IMR-90 (cell line): ENCODE results near the gene ZNG1A. TPM values are rescaled to one million over a fixed set of nuclear protein-coding genes. Genes with fewer than 3 reads are reported as not detected.

Experiments used
- ATAC-seq: fragments of 200-7000 bp; cut with Tn5 transposase; 2 replicates; pipeline ENCODE4 v1.9.1; 2020; ENCODE audit warnings: low read depth, mild to moderate bottlenecking, moderate library complexity
- BruUV-seq: library from RNA; stranded (reverse); fragments of 400-500 nt; replicated peaks from 2 replicates; lab custom pipeline; 2021; lab: Mats Ljungman, UMichigan
- CTCF ChIA-PET: fragments of 300-600 bp; formaldehyde crosslinking; extraction: SDS; loops from one replicate; lab custom pipeline; 2021; ENCODE audit warnings: antibody characterized with exemption; lab: Yijun Ruan, JAX
- POLR2A ChIA-PET: fragments of 300-600 bp; sonication (Branson Sonifier 250); formaldehyde crosslinking; loops from one replicate; lab custom pipeline; 2022; ENCODE audit warnings: antibody characterized with exemption; ENCODE audit not compliant: unreplicated experiment; lab: Charles Lee
- DNase-seq: peaks from one replicate; pipeline ENCODE4 v3.0.0; 2013
- H2AFZ ChIP-seq: replicated peaks from 2 replicates; pipeline ENCODE3; 2013; ENCODE audit warnings: low read length, mild to moderate bottlenecking; ENCODE audit not compliant: poor library complexity
- H2AK5ac ChIP-seq: 2 replicates; pipeline ENCODE4 v1.6.1; 2013; ENCODE audit warnings: low read depth, low read length, inconsistent platforms
- H2AK9ac ChIP-seq: replicated peaks from 2 replicates; pipeline ENCODE3; 2013; ENCODE audit warnings: mild to moderate bottlenecking, low read depth, low read length, moderate library complexity; ENCODE audit not compliant: poor library complexity
- H2BK120ac ChIP-seq: 2 replicates; pipeline ENCODE4 v1.6.1; 2013; ENCODE audit warnings: low read depth, low read length, inconsistent platforms
- H2BK15ac ChIP-seq: 3 replicates; pipeline ENCODE4 v1.6.1; 2013; ENCODE audit warnings: low read depth, low read length, inconsistent platforms
- H2BK20ac ChIP-seq: 2 replicates; pipeline ENCODE4 v1.6.1; 2013; ENCODE audit warnings: low read depth, mild to moderate bottlenecking, inconsistent platforms, low read length, moderate library complexity
- H2BK5ac ChIP-seq: 2 replicates; pipeline ENCODE4 v1.6.1; 2013; ENCODE audit warnings: mild to moderate bottlenecking, low read depth, low read length, inconsistent platforms; ENCODE audit not compliant: poor library complexity, severe bottlenecking
- H3K14ac ChIP-seq: replicated peaks from 2 replicates; pipeline ENCODE4 v1.6.1; 2013; ENCODE audit warnings: low read depth, low read length, inconsistent platforms
- H3K18ac ChIP-seq: 2 replicates; pipeline ENCODE4 v1.6.1; 2013; ENCODE audit warnings: low read depth, low read length, control low read depth
- H3K23ac ChIP-seq: 2 replicates; pipeline ENCODE4 v1.6.1; 2013; ENCODE audit warnings: low read depth, low read length, inconsistent platforms
- H3K27ac ChIP-seq: 2 replicates; pipeline ENCODE4 v1.5.1; 2013; ENCODE audit warnings: mild to moderate bottlenecking, control low read depth, low read length; ENCODE audit not compliant: insufficient read depth
- H3K27me3 ChIP-seq: 2 replicates; pipeline ENCODE4 v1.6.1; 2013; ENCODE audit warnings: low read length; ENCODE audit not compliant: control insufficient read depth, insufficient read depth
- H3K36me3 ChIP-seq: 2 replicates; pipeline ENCODE4 v1.6.1; 2013; ENCODE audit warnings: low read length, mixed read lengths; ENCODE audit not compliant: control insufficient read depth, insufficient read depth
- H3K4ac ChIP-seq: 2 replicates; pipeline ENCODE4 v1.6.1; 2013; ENCODE audit warnings: low read depth, low read length, inconsistent platforms
- H3K4me1 ChIP-seq: 2 replicates; pipeline ENCODE4 v1.6.1; 2013; ENCODE audit warnings: low read length, mixed read lengths; ENCODE audit not compliant: control insufficient read depth, insufficient read depth
- H3K4me2 ChIP-seq: 2 replicates; pipeline ENCODE4 v1.6.1; 2013; ENCODE audit warnings: low read depth, mild to moderate bottlenecking, control low read depth, low read length, moderate library complexity
- H3K4me3 ChIP-seq: 2 replicates; pipeline ENCODE4 v1.5.1; 2013; ENCODE audit warnings: low read depth, mild to moderate bottlenecking, control low read depth, low read length, moderate library complexity; ENCODE audit not compliant: insufficient read depth
- H3K56ac ChIP-seq: 2 replicates; pipeline ENCODE4 v1.6.1; 2013; ENCODE audit warnings: low read length, inconsistent platforms; ENCODE audit not compliant: insufficient read depth; ENCODE audit errors: extremely low read depth
- H3K79me1 ChIP-seq, 2 experiments: 2 replicates each; pipeline ENCODE4 v1.6.1; 2013; ENCODE audit warnings: low read length in 2 of 2, inconsistent platforms in 1 of 2, low read depth in 1 of 2
- H3K9ac ChIP-seq: 2 replicates; pipeline ENCODE4 v1.6.1; 2013; ENCODE audit warnings: low read depth, low read length, control low read depth
- H3K9me1 ChIP-seq: 2 replicates; pipeline ENCODE4 v1.6.1; 2013; ENCODE audit warnings: low read length, inconsistent platforms; ENCODE audit not compliant: insufficient read depth
- H3K9me3 ChIP-seq: 2 replicates; pipeline ENCODE4 v1.6.1; 2013; ENCODE audit warnings: low read length; ENCODE audit not compliant: control insufficient read depth, insufficient read depth
- H4K20me1 ChIP-seq: 2 replicates; pipeline ENCODE4 v1.6.1; 2013; ENCODE audit warnings: low read length, inconsistent platforms; ENCODE audit not compliant: insufficient read depth
- H4K5ac ChIP-seq: 2 replicates; pipeline ENCODE4 v1.6.1; 2013; ENCODE audit warnings: mild to moderate bottlenecking, low read depth, low read length, control low read depth
- H4K8ac ChIP-seq, 2 experiments: 2 replicates each; pipeline ENCODE4 v1.6.1; 2013; ENCODE audit warnings: low read depth in 2 of 2, low read length in 2 of 2, control low read depth in 1 of 2, inconsistent platforms in 1 of 2
- H4K91ac ChIP-seq: 2 replicates; pipeline ENCODE4 v1.6.1; 2013; ENCODE audit warnings: low read depth, low read length, inconsistent platforms; ENCODE audit not compliant: insufficient read depth
- USF2 ChIP-seq: fragments of 150-350 bp; IDR thresholded peaks from 2 replicates; pipeline ENCODE4 v1.6.1; 2017; ENCODE audit warnings: mild to moderate bottlenecking, antibody characterized with exemption, low read length, low read depth
- WGBS, 2 experiments: methylation state at CpG; one replicate each; pipeline versions ENCODE4 v1.1.5 to v1.1.7; 2013; ENCODE audit warnings: missing lambda C conversion rate in 2 of 2; ENCODE audit not compliant: insufficient read length in 1 of 2; ENCODE audit errors: extremely low coverage in 2 of 2; 5-methylcytosine and 5-hydroxymethylcytosine counted together
- dilution Hi-C: fragments of 300-500 bp; cut with HindIII; formaldehyde crosslinking; loops from one replicate; pipeline ENCODE4 v1.14.3; 2018; ENCODE audit warnings: low sequenced_read_pairs; ENCODE audit not compliant: unreplicated experiment
- in situ Hi-C: fragments of 300-500 bp; cut with MboI; formaldehyde crosslinking; loops from 3 replicates; pipeline ENCODE4 v1.14.3; 2019; ENCODE audit warnings: low sequenced_read_pairs, inconsistent platforms, mixed read lengths
- intact Hi-C: fragments of 100-400 bp; cut with micrococcal nuclease; formaldehyde crosslinking; loops from 2 replicates; pipeline ENCODE4 v1.10.0; 2022
- polyA plus RNA-seq, 3 experiments: library from polyadenylated mRNA; depleted of rRNA; stranded (reverse); fragments of >200 nt; gene quantifications; 2 replicates each; pipeline ENCODE4 v1.2.3, GENCODE V29; 2012; ENCODE audit warnings: low replicate concordance in 1 of 3
- total RNA-seq: library from RNA; depleted of rRNA; stranded (reverse); fragments of >200 nt; gene quantifications from 2 replicates; pipeline ENCODE4 v1.2.3, GENCODE V29; 2012

Gene ZNG1A
- total and polyA plus RNA-seq, 2 of the 4 experiments (the other 2 are of a cell fraction) = 12.2 to 12.4 TPM

GRCh38 chr9:209143-209758 lies 30.4 kb upstream of the ZNG1A start:
- no peak overlapping the region for H3K56ac ChIP-seq
- H3K9me3 ChIP-seq = no peaks in the 10 kb centered on the region
- H2AFZ ChIP-seq = no peak overlapping the region
- no peak overlapping the region for H3K9ac ChIP-seq
- H4K5ac ChIP-seq = no peak overlapping the region
- peaks cover 3% of the 10 kb centered on the region for H3K27me3 ChIP-seq
- H3K4me1 ChIP-seq = no peaks in the 10 kb centered on the region
- DNase-seq = no peak
- no peak overlapping the region for H2BK20ac ChIP-seq
- H3K9me1 ChIP-seq = no peaks in the 10 kb centered on the region
- H4K91ac ChIP-seq = no peak overlapping the region
- POLR2A ChIA-PET = no interaction called here
- H3K18ac ChIP-seq = no peak overlapping the region
- in situ Hi-C loops = no loop called here
- H3K23ac ChIP-seq = no peak overlapping the region
- CTCF ChIA-PET = no interaction called here
- dilution Hi-C loops = no loop called here
- H3K79me1 ChIP-seq = no peaks in the 10 kb centered on the region
- WGBS, 2 experiments = 77% methylated on average over 7 of the region's 14 CpGs; no CpG with 5 or more reads in 1 of the 2 experiments
- no peak for ATAC-seq
- H2AK5ac ChIP-seq = no peak overlapping the region
- no peak overlapping the region for H2AK9ac ChIP-seq
- no TSS peak for BruUV-seq
- H2BK5ac ChIP-seq = no peak overlapping the region
- no peak overlapping the region for H2BK15ac ChIP-seq
- no peak overlapping the region for H3K4me3 ChIP-seq
- no peak overlapping the region for H2BK120ac ChIP-seq
- H3K27ac ChIP-seq = no peak overlapping the region
- no peak for TF ChIP-seq USF2
- H3K4ac ChIP-seq = no peak overlapping the region
- intact Hi-C loops = no loop called here
- no peak overlapping the region for H3K14ac ChIP-seq
- no peaks in the 10 kb centered on the region for H4K20me1 ChIP-seq
- no peak overlapping the region for H3K4me2 ChIP-seq
- H4K8ac ChIP-seq = no peak overlapping the region
- no peaks in the 10 kb centered on the region for H3K36me3 ChIP-seq
